Activated T-helper 17 cell treated with anti-CD3 and anti-CD28 coated beads, Interleukin-2, amount 50 U/mL, for 72 hours (primary cell): ENCODE data around the gene SON. TPM values are rescaled to one million over a fixed set of nuclear protein-coding genes. Genes with fewer than 3 reads are reported as not detected.
"Not testable (repeated sequence)": the region's sequence is repeated elsewhere in the genome, so short reads cannot be mapped to it uniquely, and the experiment has no call there.

Experiments used
- ATAC-seq: fragments of 150-1000 bp; cut with Tn5 transposase; replicated peaks from 2 replicates; pipeline ENCODE4 v1.10.0; 2021; ENCODE audit warnings: mild to moderate bottlenecking, moderate library complexity
- H3K27ac Mint-ChIP-seq: one replicate; pipeline ENCODE4 v1.8.0; 2022; ENCODE audit warnings: mixed read lengths
- H3K27me3 Mint-ChIP-seq: one replicate; pipeline ENCODE4 v1.8.0; 2022; ENCODE audit warnings: mixed read lengths
- H3K36me3 Mint-ChIP-seq: one replicate; pipeline ENCODE4 v1.8.0; 2022; ENCODE audit warnings: low read depth, mild to moderate bottlenecking, mixed read lengths
- H3K4me1 Mint-ChIP-seq: one replicate; pipeline ENCODE4 v1.8.0; 2022; ENCODE audit warnings: mixed read lengths
- H3K4me3 Mint-ChIP-seq: one replicate; pipeline ENCODE4 v1.8.0; 2022; ENCODE audit warnings: mild to moderate bottlenecking, mixed read lengths
- H3K9me3 Mint-ChIP-seq: one replicate; pipeline ENCODE4 v1.8.0; 2022; ENCODE audit warnings: mixed read lengths
- total RNA-seq, 2 donors: library from RNA; stranded (reverse); gene quantifications; one replicate each; pipeline ENCODE4 v1.2.3, GENCODE V29; 2022

SON gene, protein sequence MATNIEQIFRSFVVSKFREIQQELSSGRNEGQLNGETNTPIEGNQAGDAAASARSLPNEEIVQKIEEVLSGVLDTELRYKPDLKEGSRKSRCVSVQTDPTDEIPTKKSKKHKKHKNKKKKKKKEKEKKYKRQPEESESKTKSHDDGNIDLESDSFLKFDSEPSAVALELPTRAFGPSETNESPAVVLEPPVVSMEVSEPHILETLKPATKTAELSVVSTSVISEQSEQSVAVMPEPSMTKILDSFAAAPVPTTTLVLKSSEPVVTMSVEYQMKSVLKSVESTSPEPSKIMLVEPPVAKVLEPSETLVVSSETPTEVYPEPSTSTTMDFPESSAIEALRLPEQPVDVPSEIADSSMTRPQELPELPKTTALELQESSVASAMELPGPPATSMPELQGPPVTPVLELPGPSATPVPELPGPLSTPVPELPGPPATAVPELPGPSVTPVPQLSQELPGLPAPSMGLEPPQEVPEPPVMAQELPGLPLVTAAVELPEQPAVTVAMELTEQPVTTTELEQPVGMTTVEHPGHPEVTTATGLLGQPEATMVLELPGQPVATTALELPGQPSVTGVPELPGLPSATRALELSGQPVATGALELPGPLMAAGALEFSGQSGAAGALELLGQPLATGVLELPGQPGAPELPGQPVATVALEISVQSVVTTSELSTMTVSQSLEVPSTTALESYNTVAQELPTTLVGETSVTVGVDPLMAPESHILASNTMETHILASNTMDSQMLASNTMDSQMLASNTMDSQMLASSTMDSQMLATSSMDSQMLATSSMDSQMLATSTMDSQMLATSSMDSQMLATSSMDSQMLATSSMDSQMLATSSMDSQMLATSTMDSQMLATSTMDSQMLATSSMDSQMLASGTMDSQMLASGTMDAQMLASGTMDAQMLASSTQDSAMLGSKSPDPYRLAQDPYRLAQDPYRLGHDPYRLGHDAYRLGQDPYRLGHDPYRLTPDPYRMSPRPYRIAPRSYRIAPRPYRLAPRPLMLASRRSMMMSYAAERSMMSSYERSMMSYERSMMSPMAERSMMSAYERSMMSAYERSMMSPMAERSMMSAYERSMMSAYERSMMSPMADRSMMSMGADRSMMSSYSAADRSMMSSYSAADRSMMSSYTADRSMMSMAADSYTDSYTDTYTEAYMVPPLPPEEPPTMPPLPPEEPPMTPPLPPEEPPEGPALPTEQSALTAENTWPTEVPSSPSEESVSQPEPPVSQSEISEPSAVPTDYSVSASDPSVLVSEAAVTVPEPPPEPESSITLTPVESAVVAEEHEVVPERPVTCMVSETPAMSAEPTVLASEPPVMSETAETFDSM (N-terminal part only)
- 100 to 1,000 TPM; 242 to 282 TPM for total RNA-seq

DNA sequence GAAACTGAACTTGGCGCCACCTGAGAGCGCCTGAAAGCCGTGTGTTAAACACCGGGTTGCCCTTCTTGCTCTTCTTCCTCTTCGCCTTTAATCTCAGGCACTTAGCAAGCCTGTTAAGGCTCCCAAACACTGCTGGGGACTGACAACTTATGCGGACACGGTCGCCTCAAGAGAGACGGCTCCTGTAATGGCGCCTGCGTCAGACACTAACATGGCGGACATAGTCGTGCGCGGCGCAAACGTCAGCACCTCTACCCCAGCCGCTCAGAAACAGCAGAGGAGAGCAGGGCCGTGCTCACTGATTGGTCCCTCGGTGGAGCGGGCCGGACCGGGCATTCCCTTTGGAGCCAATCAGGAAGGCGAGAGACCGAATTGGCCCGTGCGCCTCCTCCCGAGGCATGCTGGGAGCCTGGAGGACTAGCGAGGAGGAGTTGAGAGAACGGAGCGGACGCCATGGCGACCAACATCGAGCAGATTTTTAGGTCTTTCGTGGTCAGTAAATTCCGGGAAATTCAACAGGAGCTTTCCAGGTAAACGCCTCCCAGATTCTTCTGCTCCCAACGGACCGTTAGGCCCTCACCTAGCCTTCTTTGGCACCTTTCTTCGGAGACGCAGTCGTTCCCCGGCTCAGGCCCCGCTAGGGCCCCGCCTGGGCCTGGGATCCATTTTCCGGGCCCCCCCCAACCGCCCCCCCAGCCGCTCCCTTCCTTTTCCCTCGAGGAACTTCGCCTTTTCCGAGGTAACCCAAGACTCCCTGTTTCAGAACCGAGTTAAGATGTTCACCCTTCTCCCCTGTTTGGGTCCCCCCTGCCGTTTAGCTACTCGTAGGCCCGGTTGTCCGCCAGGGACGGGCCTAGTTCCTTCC lies at the start of gene SON:
TSS of gene SON (plus strand) at position 399 of the 865 bp plus-strand sequence. CDS start at position 454, 55 bp downstream.
- Mint-ChIP-seq H3K27ac (peak within 1 kb of the TSS; percentile 100), H3K27me3 (no peaks in the 10 kb centered on the region), H3K4me3 (peak within 1 kb of the TSS; percentile 99), H3K36me3 (peaks cover 86% of the 10 kb centered on the region), H3K4me1 (peaks cover 15% of the 10 kb centered on the region), H3K9me3 (no peaks in the 10 kb centered on the region)
- ATAC-seq, result peak; percentile 96

DNA sequence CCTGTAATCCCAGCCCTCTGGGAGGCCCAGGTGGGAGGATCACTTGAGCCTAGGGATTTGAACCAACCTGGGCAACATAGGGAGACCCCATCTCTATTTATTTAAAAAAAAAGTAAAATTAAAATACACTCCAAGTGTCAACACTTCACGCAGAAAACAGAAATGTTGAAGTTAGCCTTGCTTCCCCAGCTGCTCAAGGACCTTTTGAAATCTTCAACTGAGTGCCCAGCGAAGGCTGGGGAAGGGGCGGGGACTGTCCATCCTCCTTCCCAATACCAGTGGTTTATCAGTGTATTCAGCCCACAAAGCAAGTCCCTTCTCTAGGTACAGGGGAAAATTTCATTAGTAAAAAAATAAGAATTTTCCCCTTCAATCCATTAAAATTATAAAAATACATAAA lies 49.1 kb upstream of the SON start:
- Mint-ChIP-seq H3K27ac (no peak overlapping the region), H3K4me3 (no peak overlapping the region), H3K4me1 (peaks cover 8% of the 10 kb centered on the region), H3K36me3 (no peaks in the 10 kb centered on the region), H3K9me3 (no peaks in the 10 kb centered on the region), H3K27me3 (no peaks in the 10 kb centered on the region)
- ATAC-seq, result no peak

DNA sequence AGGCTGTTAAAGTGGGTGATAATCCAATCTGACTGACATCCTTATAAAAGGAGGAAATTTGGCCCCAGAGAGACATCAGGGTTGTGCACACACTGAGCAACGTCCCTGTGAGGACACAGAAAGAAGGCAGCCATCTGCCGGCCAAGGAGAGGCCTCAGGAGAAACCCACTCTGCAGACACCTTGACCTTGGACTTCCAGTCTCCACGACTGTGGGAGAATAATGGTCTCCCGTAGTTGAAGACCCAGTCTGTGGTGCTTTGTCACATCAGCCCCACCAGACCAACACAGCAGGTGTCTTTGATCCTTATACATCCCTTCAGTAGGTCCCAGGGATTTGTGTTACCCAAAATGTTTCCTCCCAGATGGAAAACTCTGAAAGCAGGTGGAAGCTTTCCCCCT lies 47.1 kb upstream of the SON start:
- Mint-ChIP-seq H3K36me3 (no peaks in the 10 kb centered on the region), H3K27ac (no peak overlapping the region), H3K4me1 (peaks cover 8% of the 10 kb centered on the region), H3K4me3 (no peak overlapping the region), H3K27me3 (no peaks in the 10 kb centered on the region), H3K9me3 (no peaks in the 10 kb centered on the region)
- ATAC-seq, result no peak

DNA sequence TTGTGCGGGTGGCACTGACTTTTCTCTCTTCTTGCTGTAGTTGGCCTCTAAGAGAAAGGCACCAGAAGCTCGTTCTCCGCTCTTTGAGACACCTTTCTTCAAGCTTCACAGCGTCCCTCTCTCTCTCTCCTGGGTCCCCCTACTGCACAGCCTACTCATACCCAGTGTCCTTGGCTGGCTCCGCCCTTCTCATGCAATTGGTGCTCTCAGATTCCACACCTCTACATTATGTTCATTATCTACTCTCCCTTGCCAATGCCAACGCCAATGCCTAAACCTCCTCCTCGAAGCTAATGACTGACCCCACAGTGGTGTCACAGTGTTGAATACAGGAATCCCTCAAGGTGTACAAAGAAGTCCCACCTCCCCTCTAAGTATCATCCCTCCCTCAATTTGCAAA lies 46.5 kb upstream of the SON start:
- Mint-ChIP-seq H3K36me3 (no peaks in the 10 kb centered on the region), H3K9me3 (no peaks in the 10 kb centered on the region), H3K4me3 (no peak overlapping the region), H3K27ac (no peak overlapping the region), H3K27me3 (no peaks in the 10 kb centered on the region), H3K4me1 (peaks cover 8% of the 10 kb centered on the region)
- ATAC-seq, result no peak

DNA sequence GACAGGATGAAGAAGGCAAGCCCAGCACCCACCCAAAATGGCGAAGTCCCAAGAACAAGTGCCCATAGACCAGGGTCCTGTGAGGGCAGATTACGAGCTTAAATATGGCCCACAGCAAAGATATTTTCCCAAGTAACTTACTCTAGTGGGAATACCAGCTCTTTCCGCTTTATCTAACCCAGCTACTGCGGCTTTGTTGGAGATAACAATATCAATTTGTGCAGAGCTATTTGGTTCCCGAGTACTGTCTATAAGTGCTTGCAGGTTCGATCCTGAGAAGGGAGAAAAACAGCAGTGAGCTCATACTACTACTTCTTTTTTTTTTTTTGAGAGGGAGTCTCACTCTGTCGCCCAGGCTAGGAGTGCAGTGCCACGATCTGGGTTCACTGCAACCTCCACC lies 37.0 kb upstream of the SON start:
- no peak for ATAC-seq
- no peak overlapping the region for H3K4me3 Mint-ChIP-seq
- H3K36me3 Mint-ChIP-seq, result peaks cover 87% of the 10 kb centered on the region
- no peaks in the 10 kb centered on the region for H3K27me3 Mint-ChIP-seq
- no peaks in the 10 kb centered on the region for H3K9me3 Mint-ChIP-seq
- H3K4me1 Mint-ChIP-seq, result peaks cover 4% of the 10 kb centered on the region
- H3K27ac Mint-ChIP-seq, result no peak overlapping the region

DNA sequence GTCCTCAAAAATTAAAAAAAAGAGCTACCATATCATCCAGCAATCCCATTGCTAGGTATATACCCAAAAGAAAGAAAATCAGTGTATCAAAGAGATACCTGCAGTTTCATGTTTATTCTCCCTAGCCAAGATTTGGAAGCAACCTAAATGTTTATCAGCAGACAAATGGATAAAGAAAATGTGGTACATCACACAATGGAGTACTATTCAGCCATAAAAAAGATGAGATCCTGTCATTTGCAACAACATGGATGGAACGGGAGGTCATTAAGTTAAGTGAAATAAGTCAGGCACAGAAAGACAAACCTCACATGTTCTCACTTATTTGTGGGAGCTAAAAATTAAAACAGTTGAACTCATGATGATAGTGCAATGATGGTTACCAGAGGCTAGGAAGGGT lies 35.8 kb upstream of the SON start:
- H3K27me3 Mint-ChIP-seq, ATAC-seq, H3K4me1 Mint-ChIP-seq, H3K4me3 Mint-ChIP-seq, H3K9me3 Mint-ChIP-seq, H3K27ac Mint-ChIP-seq: not testable (repeated sequence)
- peaks cover 96% of the 10 kb centered on the region for H3K36me3 Mint-ChIP-seq

DNA sequence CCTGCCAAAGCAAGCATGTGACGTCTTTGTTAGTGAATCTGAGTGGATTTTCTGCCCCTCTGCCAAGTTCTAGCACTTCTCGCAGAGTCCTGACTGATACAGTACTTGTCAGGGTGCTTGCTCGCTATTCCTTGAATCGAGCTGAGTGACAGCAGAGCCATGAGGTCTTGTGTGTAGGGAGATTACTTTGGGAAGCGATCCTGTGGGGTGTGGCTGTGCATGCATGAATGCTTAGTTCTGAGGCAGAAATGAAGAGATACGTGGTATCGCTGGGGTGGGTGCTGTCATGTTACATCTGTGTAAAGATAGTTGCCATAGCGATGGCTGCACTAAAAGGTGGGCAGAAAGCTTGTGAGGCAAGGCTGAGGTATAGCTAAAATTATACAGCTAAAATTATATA lies 32.0 kb upstream of the SON start:
- H3K27me3 Mint-ChIP-seq, result no peaks in the 10 kb centered on the region
- no peak overlapping the region for H3K27ac Mint-ChIP-seq
- H3K36me3 Mint-ChIP-seq, result peaks cover 97% of the 10 kb centered on the region
- H3K9me3 Mint-ChIP-seq, result no peaks in the 10 kb centered on the region
- ATAC-seq, result no peak
- H3K4me1 Mint-ChIP-seq, result peaks cover 5% of the 10 kb centered on the region
- H3K4me3 Mint-ChIP-seq, result no peak overlapping the region

DNA sequence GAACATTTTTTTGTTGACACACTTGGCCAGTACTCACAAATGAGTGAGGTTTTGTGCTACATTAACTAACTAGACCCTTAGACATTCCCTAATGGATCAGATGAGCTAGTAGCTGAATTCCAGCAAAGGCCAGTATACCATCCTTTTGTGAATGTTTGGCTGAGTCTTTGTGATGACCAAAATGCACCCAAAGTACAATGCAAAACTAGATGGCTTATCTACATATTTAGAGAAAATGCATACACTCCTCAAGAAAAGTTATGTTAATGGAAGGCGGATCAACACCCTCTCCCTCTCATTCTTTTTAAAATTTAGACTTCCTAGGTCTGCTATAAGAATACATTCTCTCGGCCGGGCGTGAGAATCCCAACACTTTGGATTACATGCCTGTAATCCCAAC lies 31.2 kb upstream of the SON start:
- Mint-ChIP-seq H3K4me3 (no peak overlapping the region), H3K27ac (no peak overlapping the region), H3K36me3 (peaks cover 97% of the 10 kb centered on the region), H3K4me1 (peaks cover 5% of the 10 kb centered on the region), H3K9me3 (no peaks in the 10 kb centered on the region), H3K27me3 (no peaks in the 10 kb centered on the region)
- ATAC-seq, result no peak

DNA sequence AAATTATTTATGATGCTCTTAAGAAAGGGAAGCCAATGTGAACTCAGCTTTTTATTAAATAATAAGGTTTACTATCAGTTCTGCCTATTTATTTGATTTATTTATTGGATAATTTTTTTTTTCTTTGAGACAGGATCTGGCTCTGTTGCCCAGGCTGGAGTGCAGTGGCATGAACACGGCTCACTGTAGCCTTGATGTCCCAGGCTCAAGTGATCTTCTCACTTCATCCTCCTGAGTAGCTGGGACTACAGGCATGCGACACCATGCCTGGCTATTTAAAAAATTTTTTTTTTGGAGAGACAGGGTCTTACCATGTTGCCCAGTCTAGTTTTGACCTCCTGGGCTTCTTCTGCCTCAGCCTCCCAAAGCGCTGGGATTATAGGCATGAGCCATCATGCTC lies 30.4 kb upstream of the SON start:
- H3K4me3 Mint-ChIP-seq, result no peak overlapping the region
- peaks cover 97% of the 10 kb centered on the region for H3K36me3 Mint-ChIP-seq
- no peaks in the 10 kb centered on the region for H3K9me3 Mint-ChIP-seq
- peaks cover 5% of the 10 kb centered on the region for H3K4me1 Mint-ChIP-seq
- no peaks in the 10 kb centered on the region for H3K27me3 Mint-ChIP-seq
- no peak overlapping the region for H3K27ac Mint-ChIP-seq
- no peak for ATAC-seq

DNA sequence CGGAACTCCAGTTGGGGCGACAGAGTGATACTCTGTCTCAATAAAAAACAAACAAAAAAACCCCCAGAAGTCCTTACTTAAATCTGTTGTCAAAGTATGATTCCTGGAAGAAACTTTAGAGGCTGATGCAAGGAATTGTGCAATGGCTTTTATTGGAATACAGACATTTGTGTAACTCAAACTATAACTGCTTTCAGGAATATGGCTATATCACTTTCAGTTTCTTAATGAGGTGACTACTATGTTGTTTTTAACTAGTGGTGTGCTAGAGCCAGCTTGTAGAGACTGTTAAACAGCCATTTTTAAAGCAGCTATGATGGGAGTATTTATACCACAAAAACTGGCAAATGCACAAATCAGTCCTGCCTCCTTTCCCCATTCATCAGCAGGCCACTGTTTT lies 28.6 kb upstream of the SON start:
- peaks cover 9% of the 10 kb centered on the region for H3K4me1 Mint-ChIP-seq
- H3K27ac Mint-ChIP-seq, result peak overlapping the region; percentile 73
- H3K36me3 Mint-ChIP-seq, result peaks cover 98% of the 10 kb centered on the region
- H3K27me3 Mint-ChIP-seq, result no peaks in the 10 kb centered on the region
- ATAC-seq, result peak; percentile 42
- H3K9me3 Mint-ChIP-seq, result no peaks in the 10 kb centered on the region
- no peak overlapping the region for H3K4me3 Mint-ChIP-seq

DNA sequence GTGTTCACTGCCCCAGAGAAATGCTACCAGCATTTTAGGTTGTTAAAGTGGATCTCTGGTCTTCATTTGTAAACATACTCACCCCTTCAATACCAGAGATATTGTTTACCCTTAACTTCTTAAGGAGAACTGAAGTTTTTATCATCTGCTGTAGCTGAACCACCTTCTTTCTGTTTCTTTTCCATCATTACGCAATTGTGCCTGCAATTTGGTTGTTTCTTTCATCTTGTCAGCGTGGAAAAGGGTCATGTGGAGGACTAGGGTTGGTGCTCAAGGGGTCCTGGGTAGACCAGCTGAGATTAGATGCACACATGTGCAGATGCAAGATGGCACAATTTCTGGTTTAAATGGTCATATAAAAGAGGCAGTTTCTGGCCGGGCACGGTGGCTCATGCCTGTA lies 23.9 kb upstream of the SON start:
- no peak overlapping the region for H3K4me3 Mint-ChIP-seq
- peaks cover 9% of the 10 kb centered on the region for H3K4me1 Mint-ChIP-seq
- no peak overlapping the region for H3K27ac Mint-ChIP-seq
- no peaks in the 10 kb centered on the region for H3K27me3 Mint-ChIP-seq
- H3K9me3 Mint-ChIP-seq, result no peaks in the 10 kb centered on the region
- peaks cover 99% of the 10 kb centered on the region for H3K36me3 Mint-ChIP-seq
- ATAC-seq, result no peak

DNA sequence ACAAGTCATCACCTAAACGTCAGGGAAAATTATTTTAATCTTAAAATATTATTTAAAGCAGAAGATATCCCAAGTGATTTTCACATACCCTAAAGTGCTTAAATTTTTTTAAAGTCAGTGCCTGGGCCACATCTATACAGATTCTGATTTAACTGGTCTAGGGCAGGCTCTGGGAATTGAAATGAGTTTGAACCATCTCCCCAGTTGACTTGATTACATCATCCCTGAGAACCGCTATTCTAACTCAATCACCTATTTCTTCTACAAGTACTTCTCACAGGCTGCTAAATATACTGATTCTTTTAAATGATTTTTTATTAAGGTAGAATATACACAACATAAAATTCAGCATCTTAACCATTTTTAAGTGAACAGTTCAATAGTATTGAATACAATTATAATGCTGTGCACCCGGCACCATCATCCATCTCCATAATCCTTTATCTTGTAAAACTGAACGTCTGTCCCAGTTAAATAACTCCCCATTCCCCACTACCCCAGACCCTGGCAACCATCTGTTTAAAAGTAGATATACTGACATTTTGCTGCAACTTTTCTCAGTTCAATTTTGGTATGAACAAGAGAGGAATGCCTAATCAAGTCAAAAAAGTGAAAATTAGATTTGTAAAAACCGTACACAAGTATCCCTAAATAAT lies 20.4 kb upstream of the SON start:
- Mint-ChIP-seq H3K4me1 (peaks cover 4% of the 10 kb centered on the region), H3K27ac (no peak overlapping the region), H3K4me3 (no peak overlapping the region), H3K9me3 (no peaks in the 10 kb centered on the region), H3K27me3 (no peaks in the 10 kb centered on the region), H3K36me3 (peaks cover 99% of the 10 kb centered on the region)
- ATAC-seq, result no peak

DNA sequence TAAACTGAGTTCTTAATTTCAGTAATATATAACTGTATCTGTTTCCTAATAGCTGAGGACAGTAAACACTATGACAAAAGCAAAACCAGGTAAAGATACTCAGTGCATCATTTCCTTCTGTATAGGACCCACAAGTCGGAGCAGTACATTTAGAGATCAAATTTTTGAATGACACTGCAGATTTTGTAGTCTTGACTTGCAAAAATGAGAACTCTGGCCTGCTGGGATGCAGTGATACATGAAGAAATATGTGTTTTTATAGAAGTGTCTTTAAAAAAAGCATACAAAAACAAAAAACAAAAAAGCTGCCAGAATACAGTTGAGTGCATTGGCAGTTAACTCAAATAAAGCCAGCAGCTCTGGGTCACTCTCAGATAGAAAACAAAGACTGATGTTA lies 19.9 kb upstream of the SON start:
- H3K27me3 Mint-ChIP-seq, result no peaks in the 10 kb centered on the region

More for the DNA sequence above, 19.9 kb upstream of the SON start:
- no peaks in the 10 kb centered on the region for H3K9me3 Mint-ChIP-seq
- no peak for ATAC-seq
- H3K4me3 Mint-ChIP-seq, result no peak overlapping the region
- peaks cover 4% of the 10 kb centered on the region for H3K4me1 Mint-ChIP-seq
- peaks cover 99% of the 10 kb centered on the region for H3K36me3 Mint-ChIP-seq
- no peak overlapping the region for H3K27ac Mint-ChIP-seq
